DMS153 treated with DMSO at 0.1 percent for 48 hours (cell line): ENCODE measurements around the gene UBE2E2.

Experiments
- DNase-seq: peaks from one replicate; lab custom pipeline; 2025; ENCODE audit not compliant: unreplicated experiment; lab: John Stamatoyannopoulos, UW

UBE2E2 gene

DNA sequence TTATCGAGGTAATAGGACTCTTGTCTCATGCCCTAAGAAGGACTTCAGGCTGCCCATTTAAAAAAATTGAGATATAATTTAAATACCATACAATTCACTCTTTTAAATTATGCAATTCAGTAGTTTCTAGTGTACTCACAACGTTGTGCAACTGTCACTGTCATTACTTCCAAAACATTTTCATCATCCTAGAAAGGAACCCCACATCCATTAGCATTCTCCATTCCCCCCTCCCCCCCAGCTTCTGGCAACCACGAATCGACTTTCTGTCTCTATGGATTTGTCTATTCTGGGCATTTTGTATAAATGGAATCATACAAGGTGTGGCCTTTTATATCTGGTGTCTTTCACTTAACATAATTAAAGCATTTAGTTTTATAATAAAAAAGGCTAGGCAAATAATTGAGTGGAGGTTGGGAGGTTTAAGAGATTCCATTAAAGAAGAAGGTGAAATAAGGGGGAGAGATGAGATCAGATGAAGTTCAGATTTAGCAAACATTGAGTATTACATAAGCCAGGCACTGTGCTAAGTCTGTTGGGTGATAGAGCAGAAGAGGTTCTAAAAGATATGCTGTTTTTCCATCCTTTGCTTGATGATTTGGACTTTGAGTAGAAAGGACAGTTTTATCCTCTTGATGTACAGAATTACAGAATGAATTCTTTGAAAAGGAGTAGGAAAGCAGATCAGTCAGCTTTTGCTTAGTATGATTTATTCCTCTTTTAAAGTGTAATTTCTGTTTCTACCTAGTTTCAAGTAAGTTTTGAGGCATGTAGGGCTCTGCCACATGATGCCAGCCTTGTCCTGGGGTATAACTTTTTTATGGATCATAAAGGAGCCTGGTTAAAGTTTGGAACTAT lies 36.3 kb downstream of the UBE2E2 start:
- DNase-seq: no peak

DNA sequence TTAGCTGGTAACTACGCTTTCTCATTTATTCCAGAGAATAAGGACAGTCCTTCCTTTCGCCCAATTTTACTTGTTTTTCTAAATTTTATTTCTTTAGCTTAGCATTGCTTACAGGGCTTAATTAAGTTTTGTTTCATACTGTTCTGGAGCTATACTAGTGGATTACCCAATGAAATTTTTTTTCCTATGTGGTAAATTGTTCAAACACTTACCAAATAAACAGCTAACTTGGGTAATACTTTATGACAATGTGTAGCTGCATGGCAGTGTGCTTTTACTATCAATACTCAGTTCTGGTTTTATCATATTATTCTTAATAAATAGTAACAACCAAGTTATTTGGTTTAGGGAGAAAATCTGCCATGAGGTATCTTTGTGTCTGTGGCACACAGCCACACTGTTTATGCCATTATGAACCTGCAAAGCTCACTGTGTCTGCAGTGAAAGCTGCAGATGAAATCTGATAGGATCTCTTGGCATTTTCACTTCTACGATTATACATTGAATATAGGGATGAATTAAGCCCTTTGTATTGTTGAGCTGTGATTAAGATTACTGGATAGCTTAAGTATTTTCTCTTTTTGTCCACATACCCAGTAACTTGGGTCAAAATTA lies 37.2 kb downstream of the UBE2E2 start:
- no peak for DNase-seq

DNA sequence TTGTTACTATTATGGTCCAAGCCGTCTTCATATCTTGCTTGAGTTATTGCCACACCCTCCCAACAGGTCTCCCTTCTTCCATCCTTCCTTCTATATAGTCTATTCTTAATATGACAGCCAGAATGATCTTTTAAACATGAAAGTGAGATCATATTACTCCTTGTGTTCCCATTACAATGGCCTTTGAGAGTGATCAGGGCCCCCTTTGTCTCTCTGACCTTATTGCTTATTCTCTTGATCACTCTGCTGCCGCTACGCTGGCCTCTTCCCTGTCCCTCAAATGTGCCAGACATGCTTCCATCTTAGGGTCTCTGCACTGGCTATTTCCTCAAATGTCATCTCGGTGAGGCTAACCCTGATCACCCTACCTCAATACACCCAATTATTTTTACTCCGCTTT lies 38.1 kb downstream of the UBE2E2 start:
- DNase-seq: no peak

DNA sequence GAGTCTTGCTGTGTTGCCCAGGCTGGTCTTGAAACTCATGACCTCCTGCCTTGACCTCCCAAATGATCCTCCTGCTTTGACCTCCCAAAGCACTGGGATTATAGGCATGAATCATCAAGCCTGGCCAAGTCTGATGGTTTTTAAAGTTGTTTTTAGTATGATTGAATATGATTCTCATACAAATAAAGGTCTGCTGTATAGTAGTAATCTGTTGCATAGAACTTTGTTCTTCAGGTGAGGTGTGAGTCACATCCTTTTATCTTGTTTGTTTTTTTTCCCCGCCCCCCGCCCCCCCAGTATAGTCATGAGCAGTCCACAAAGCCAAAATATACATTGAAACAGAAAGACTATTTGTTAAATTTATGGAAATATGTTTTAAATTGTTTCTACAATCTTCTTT lies 39.0 kb downstream of the UBE2E2 start:
- DNase-seq: no peak

DNA sequence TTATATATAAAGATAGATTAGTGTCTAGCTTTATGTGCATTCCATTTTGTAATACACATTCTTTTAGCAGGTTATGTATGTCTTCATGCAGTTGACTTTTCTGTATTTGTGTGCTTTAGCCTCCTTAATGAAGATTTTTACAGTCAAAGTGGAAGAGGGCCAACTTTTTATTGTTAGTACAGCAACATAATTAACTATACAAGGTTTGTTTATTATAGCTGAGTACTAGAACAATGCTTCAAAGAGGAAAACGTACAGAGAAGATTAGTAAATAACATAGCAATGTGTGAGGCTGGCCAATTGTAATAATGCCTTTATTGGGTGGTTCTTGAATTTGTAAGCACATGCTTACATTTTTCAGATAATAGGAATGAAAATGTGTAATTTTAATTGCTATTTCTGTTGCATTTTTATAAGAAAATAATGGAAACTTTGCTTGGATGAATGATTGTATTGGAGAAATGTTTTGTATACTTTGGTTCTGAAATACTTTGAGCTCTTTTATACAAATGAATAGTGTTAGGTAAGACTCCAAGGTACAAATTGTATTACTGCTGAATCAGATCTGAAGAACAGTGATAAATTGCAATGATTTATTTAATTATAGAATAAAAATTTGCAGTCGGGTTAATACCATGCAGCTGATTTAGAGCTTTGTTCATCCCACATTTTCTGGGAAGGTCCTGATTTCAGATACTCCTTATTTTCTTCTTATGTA lies 41.4 kb downstream of the UBE2E2 start:
- DNase-seq: no peak

DNA sequence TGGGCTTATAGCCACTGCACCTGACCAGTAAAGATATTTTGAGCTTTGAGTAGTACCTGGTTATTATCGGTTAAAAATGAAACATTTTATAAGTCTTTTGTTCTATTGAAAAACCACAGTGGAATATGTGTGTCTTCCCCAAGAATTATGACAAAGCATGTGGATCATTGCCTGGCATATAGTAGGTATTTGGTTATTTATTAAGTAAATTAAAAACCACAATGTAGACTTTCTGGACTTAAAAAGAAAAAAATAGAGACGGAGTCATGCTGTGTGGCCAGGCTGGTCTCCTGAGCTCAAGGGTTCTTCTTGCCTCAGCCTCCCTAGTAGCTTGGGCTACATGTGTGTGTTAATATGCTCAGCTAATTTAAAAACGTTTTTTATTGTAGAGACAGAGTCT lies 43.5 kb downstream of the UBE2E2 start:
- DNase-seq: no peak

DNA sequence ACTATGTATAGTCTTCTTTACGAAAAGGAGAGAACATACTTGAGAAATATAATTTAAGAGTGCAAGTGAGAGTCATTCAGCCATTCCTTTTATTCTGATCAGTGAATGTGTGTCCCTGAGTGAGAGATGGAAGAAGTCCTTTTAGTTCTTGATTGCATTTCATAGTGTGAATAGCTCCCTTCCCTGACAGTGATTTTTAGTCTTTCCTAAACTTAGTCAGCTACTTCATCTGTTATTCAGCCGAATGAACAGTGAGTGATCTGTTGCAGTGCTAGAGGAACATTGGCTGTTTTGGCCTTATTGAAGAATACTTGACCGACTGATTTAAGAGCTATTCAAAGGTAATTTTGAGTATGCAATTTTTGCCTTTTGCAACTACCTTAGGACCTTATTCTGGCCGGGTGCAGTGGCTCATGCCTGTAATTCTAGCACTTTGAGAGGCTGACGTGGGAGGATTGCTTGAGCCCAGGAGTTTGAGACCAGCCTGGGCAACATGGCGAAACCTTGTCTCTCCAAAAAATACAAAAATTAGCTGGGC lies 45.5 kb downstream of the UBE2E2 start:
- no peak for DNase-seq

DNA sequence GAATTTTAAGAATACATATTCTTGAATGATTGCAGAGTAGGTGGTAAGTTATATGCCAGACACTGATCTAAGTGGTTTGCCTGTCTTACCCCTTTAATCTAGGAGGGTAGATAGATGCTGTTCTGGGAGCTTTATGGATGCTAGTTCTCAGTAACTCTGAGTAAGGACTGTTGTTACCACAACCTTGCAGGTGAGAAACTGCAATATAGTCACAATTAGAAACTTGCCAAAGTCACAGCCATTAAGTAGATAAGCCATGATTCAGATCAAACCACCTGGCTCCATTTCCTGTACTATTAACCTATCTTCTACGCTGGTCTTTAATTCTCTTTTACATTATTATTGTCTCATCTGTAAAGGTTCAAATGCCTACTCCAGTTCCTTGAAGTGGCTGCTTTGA lies 46.8 kb downstream of the UBE2E2 start:
- no peak for DNase-seq

DNA sequence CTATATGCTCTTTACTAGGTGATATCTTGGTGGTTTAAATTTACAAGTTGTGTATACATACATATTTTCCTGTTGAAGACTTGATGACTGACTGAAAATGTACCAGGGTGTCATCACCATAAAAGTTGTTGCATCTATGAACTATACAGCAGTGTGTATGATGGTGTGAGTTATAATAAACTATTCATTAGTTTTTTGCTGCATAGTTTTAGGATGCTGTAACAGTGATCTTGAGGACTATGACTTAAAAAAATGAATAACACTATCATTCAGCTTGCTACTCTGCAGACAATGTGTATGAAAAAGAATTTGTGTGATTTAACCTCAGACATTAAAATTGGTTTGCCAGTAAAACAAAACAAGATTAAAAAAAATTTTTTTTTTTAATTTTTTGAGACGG lies 49.0 kb downstream of the UBE2E2 start:
- DNase-seq: no peak

DNA sequence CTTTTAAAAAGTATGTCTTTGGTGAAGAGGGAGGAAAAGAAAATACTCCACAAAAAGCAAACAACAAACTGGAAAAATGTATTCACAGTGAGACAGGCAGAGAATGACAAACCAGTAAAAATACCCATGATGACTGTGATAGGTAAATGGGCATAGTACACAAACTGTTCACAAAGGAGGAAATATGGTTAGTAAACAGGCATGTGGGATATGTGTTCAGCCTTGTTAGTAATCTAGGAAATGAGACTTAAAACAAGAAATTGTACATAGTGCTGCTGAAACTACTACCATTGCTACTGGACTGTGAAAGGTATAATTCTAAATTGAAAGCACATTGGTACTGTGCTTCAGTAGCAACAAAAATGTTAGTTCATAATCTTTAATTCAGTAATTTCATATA lies 50.1 kb downstream of the UBE2E2 start:
- DNase-seq: no peak

DNA sequence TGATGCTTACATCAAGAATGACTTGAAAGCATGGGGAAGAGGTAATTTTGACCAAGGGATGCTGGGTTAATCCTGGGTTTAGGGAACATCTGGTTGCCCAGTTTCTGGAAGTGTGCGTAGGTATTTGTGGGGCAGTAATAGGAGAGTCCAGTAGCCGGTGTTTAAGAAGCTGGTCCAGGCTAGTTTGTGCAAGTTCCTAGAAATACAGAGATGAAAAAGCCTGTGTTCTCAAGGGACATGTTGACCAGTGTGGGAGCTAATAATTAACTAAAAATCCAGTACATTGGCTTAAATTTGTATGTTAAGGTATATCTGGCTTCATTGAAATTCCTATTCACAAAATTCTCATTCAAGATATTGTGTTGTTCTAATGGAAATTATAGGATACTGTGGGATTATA lies 51.2 kb downstream of the UBE2E2 start:
- DNase-seq: no peak

DNA sequence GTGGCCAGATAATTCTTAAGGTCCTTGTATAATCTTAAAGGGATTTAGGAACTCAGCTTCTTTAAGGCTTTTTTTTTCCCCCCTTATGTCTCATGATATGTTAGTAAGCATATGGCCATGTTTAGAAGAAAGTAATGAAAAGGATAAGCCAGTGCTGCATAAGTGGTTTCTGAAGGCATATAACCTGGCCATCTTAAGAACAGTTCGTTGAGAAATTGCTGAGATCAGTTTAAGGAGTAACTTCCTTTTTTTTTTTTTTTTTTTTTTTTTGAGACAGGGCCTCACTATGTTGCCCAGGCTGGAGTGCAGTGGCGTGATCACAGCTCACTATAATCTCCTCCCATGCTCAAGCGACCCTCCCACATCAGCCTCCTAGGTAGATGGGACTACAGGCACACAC lies 51.7 kb downstream of the UBE2E2 start:
- no peak for DNase-seq

DNA sequence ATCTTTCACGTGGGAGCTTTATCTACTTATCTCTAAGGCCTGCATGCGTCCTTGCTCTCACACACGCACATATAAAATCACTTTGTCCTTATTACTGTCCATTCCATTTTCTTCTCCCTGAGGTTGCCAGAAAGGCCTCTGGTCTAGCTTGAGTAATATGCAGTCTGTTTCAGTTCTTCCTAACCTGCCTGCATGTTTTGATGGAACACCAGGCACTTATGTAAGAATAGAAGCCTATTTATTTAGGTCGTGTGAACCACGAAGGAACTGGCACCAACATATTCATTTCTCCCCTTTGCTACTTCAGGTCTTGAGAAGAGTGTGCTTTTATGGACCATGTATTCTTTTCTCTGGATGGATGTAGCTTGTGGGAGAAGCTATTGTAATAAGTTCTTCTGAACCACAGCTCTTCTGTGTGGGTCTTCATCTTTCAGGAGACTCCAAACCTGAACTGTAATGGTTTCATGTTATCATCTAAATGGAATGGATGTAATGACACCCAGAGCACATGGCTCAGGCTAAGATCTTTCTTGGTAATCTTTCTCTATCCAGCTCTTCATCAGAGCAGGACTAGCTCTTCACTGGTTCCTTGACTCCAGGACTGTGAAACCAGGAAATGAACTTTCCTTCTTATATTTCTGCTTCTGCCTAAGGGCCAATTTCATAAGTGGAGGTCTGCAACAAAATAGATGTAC lies 53.8 kb downstream of the UBE2E2 start:
- DNase-seq: no peak

DNA sequence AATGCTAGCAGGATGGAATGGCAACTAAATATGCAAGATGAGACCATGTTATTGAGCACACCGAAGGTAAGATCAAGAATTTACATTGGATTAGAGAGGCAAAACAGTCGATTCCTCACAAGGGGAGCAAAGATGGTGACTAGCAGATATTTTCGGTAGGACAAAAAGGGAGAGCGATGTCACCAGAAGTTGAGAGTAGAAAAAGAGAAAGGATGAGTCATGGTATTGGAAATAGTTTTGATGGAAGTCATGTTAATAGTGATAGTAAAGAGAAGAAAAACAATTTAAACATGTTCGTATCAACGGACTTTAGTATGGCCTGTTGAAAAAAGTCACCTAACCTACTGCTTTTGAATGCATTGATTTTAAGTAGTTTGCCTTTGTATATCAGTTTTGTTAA lies 55.0 kb downstream of the UBE2E2 start:
- DNase-seq: no peak

DNA sequence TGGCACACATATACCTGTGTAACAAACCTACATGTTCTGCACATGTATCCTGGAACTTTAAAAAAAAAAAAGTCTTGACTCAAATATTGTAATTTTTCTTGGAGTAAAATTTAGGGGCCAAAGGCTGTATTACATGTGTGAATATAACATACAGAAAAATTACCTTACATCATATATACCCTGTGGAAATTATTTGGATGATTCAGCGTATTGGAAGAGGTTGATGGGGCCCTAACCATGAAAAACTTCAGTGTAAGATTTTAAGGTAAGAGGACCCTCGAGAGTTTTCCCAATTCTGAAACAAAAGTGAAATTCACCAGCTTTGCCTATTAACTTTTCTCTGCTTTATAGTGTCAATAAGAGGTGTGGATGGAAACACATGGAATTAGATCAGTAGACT lies 56.4 kb downstream of the UBE2E2 start:
- DNase-seq: no peak

DNA sequence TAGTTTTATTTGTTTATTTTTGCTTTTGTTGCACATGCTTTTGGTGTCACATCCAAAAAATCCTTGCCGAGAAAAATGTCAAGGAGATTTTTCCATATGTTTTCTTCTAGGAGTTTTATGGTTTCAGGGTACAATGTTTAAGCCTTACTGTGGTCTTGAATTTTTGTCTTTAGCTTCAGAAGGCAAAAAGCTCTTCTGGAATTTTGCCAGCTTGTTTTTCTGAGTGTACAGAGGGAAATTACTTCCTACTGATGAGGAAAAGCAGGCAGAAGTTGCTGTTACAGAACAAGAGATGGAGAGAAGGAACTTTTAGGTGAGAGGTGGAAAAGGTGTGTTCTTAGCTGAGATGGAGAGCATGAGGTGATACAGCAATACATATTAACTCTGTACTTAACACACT lies 59.6 kb downstream of the UBE2E2 start:
- DNase-seq: no peak

DNA sequence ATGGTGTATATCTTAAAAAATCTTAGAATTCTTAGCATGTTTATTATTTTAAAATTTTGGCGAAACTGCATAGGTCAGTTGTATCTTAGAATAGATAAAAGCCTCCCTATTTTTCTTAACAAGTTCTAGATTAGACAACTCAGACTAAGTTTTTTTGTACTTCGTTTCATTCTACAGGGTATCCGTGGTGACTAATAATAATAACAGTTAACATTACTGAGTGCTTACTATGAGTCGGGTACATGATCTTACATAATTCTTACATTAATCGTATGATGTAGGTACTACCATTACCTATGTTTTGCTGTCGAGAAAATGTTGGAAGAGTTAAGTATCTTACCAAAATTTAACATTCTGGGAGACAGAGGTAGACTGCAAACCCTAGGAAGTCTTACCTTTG lies 60.7 kb downstream of the UBE2E2 start:
- no peak for DNase-seq

DNA sequence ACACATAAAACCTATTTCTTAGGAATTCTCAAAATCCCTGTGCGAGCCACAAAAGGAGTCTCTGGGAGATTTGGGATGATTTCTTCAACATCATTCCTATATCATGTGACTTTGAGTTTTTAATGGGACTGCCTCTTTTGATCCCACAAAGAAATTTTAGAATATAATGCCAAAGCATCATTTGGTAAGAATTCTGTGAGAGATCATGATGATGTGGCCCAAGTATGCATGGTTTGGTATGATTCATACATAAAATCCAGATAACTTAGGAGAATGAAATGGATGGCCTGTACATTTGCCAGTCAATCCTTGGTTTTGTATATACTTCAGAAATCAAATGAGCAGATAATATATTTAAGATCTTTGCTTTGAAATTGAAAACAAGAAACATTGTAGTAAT lies 61.3 kb downstream of the UBE2E2 start:
- DNase-seq: no peak

DNA sequence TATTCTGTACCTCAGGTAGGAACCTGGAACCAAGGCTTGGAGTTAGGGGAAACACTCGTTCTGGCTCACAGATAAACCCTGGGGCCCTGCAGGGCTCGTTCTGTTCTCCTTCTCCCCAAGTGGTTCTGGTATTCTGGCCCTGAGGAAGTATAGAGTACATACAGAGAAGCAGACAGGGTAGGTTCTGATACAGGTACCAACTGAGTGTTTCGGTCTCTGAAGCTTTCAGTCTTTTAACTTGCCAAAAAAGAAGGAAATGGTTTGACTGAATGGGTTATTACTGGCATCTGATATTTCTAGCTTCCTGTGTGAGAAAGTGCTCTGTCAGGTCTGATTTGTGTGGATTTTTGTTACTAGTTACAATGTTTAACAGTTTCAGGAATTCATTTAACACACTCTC lies 67.3 kb downstream of the UBE2E2 start:
- no peak for DNase-seq

DNA sequence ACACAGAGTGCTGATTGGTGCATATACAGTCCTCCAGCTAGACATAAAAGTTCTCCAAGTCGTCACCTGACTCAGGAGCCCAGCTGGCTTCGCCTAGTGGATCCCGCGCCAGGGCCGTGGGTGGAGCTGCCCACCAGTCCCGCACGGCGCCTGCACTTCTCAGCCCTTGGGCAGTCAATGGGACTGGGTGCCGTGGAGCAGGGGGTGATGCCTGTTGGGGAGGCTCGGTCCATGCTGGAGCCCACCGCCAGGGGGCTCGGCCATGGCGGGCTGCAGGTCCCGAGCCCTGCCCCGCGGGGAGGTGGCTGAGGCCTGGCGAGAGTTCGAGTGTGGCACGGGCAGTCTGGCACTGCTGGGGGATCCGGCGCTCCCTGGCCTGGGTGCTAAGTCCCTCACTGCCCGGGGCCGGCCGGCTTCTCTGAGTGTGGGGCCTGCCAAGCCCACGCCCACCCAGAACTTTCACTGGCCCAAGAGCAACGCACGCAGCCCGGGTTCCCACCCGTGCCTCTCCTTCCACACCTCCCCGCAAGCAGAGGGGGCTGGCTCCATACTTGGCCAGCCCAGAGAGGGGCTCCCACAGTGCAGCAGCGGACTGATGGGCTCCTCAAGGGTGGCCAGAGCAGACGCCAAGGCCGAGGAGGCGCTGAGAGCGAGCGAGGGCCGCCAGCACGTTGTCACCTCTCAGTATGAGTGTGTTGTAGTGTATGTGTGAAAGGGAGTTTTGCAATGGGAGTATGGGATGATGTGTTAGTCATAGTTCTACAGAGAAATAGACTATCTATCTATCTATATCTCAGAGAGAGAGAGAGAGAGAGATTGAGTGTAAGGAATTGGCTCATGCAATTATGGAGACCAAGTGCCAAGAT lies 69.0 kb downstream of the UBE2E2 start:
- no peak for DNase-seq
